HG03060 (cell line): Measurements from ENCODE around the gene ST6GAL2.

Source experiments
- ATAC-seq: cut with Tn5 transposase; IDR thresholded peaks from one replicate; pipeline ENCODE4 v1.9.1; 2021; ENCODE audit warnings: low read depth, moderate number of reproducible peaks; ENCODE audit not compliant: unreplicated experiment

The ST6GAL2 gene

DNA sequence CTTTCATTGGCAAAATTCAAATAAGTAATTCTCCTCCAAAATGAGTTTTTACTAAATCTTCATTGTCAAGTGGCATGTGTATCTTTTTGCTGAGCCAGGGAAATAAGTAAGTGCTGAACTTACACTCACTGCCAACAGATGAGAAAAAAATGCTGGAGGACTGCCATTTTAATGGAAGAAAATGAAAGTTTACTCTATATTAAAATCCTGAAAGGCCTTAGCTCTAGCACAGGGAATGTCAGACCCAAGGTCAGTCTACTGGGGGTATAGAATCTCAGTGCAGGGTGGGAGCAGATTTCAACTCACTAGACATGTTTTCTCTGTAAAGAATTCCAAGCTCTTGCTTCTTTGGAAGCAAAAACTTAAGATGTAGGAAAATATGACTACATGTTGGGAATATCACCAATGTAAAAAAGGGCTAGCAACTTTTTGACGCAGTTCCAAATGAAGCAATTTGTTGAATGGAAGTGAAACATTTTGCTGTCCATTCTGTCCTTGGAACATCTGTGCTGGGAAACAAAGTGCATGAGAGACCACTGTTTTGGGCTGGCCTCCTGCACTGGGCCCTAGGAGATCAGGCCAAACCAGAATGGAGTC is 127.0 kb downstream of the ST6GAL2 start:
- ATAC-seq: no peak
